HepG2 (cell line): ENCODE results near the gene KLF13. TPM values are rescaled to one million over a fixed set of nuclear protein-coding genes. Genes with fewer than 3 reads are reported as not detected.

ENCODE experiments used
- ATAC-seq: fragments of 200-7000 bp; cut with Tn5 transposase; 3 replicates; pipeline ENCODE4 v1.9.1; 2020; ENCODE audit warnings: mild to moderate bottlenecking, moderate library complexity
- BruUV-seq: library from RNA; stranded (reverse); fragments of 400-500 nt; replicated peaks from 2 replicates; lab custom pipeline; 2021; lab: Mats Ljungman, UMichigan
- CTCF ChIA-PET: fragments of 300-600 bp; formaldehyde crosslinking; extraction: SDS; loops from one replicate; lab custom pipeline; 2021; ENCODE audit warnings: low total read pairs, inconsistent platforms, low intra/inter-chr PET ratio; lab: Yijun Ruan, JAX
- POLR2A ChIA-PET: fragments of 350-600 bp; sonication (Branson Sonifier 250); formaldehyde crosslinking; loops from one replicate; lab custom pipeline; 2020; ENCODE audit warnings: antibody characterized with exemption, inconsistent platforms; lab: Yijun Ruan, JAX
- DNase-seq: peaks from one replicate; pipeline ENCODE4 v3.0.0-alpha.2; 2015; ENCODE audit warnings: low spot score
- FAIRE-seq: peaks from 3 replicates; lab custom pipeline; 2011; peaks lifted over from hg19 to GRCh38; lab: Jason Lieb, UNC
- H2AFZ ChIP-seq: one replicate; pipeline ENCODE4 v1.6.1; 2011; ENCODE audit warnings: low read length, inconsistent platforms
- H3K27ac ChIP-seq: fragments of 300-600 bp; 3 replicates; pipeline ENCODE4 v1.8.0; 2011; ENCODE audit warnings: mixed run types, mild to moderate bottlenecking, mixed read lengths, low read length, inconsistent platforms; ENCODE audit not compliant: insufficient read depth; ENCODE audit errors: extremely low read length
- H3K27me3 ChIP-seq, 2 experiments: fragments of 200-600 bp in 1 of 2; 2 replicates in 1 of 2; 3 replicates in 1 of 2; pipeline versions ENCODE4 v1.6.0 to v1.8.0; 2011; ENCODE audit warnings: low read length in 2 of 2, mild to moderate bottlenecking in 2 of 2, moderate library complexity in 2 of 2, inconsistent platforms in 1 of 2; ENCODE audit not compliant: insufficient read depth in 2 of 2, control insufficient read depth in 1 of 2
- H3K36me3 ChIP-seq, 2 experiments: fragments of 200-600 bp in 1 of 2; replicated peaks in 1 of 2; 2 replicates in 1 of 2; 3 replicates in 1 of 2; pipeline versions ENCODE4 v1.5.1 to v1.8.0; 2011; ENCODE audit warnings: low read length in 2 of 2, inconsistent platforms in 1 of 2; ENCODE audit not compliant: insufficient read depth in 2 of 2, control insufficient read depth in 1 of 2
- H3K4me1 ChIP-seq: 2 replicates; pipeline ENCODE4 v1.5.1; 2012; ENCODE audit warnings: low read length, inconsistent platforms; ENCODE audit not compliant: insufficient read depth
- H3K4me2 ChIP-seq: 2 replicates; pipeline ENCODE4 v1.6.0; 2011; ENCODE audit warnings: low read depth, low read length, inconsistent platforms
- H3K4me3 ChIP-seq, 3 experiments: fragments of 200-600 bp in 1 of 3; sonication (generic), shearing (Covaris generic) in 1 of 3; replicated peaks in 1 of 3; 2 replicates each; pipeline ENCODE4 v1.5.1; 2011 to 2016; ENCODE audit warnings: low read length in 3 of 3, inconsistent platforms in 2 of 3, low read depth in 2 of 3, mild to moderate bottlenecking in 2 of 3, control low read depth in 1 of 3, mixed read lengths in 1 of 3; ENCODE audit not compliant: insufficient read depth in 1 of 3
- H3K79me2 ChIP-seq: one replicate; pipeline ENCODE4 v1.6.1; 2011; ENCODE audit warnings: low read length, inconsistent platforms; ENCODE audit not compliant: insufficient read depth
- H3K9ac ChIP-seq: 2 replicates; pipeline ENCODE4 v1.6.0; 2011; ENCODE audit warnings: mild to moderate bottlenecking, low read depth, low read length, inconsistent platforms; ENCODE audit not compliant: insufficient read depth
- H3K9me3 ChIP-seq: 2 replicates; pipeline ENCODE4 v1.5.1; 2012; ENCODE audit warnings: mild to moderate bottlenecking, low read length
- H4K20me1 ChIP-seq: 2 replicates; pipeline ENCODE4 v1.6.0; 2011; ENCODE audit warnings: inconsistent platforms, mild to moderate bottlenecking, low read length, moderate library complexity; ENCODE audit not compliant: insufficient read depth
- FOXP1 ChIP-seq, 2 experiments: fragments of 450-650 bp in 1 of 2; IDR thresholded peaks; 2 replicates each; pipeline ENCODE4 v1.6.1; 2017 to 2018; ENCODE audit warnings: antibody characterized with exemption in 1 of 2
- HDAC6 ChIP-seq: fragments of 200-600 bp; sonication (generic); IDR thresholded peaks from 2 replicates; pipeline ENCODE4 v1.7.0; 2017; ENCODE audit warnings: mild to moderate bottlenecking, antibody characterized with exemption, low read length, low read depth
- NFKBIZ ChIP-seq: IDR thresholded peaks from 2 replicates; pipeline ENCODE4 v1.6.1; 2018; ENCODE audit warnings: missing genetic modification reagents, missing compliant biosample characterization
- TAF1 ChIP-seq: sonication (generic); formaldehyde crosslinking; IDR thresholded peaks from 2 replicates; pipeline ENCODE4 v1.4.0; 2020; ENCODE audit warnings: missing genetic modification reagents
- ZNF136 ChIP-seq: sonication (generic); formaldehyde crosslinking; IDR thresholded peaks from 2 replicates; pipeline ENCODE4 v1.8.1; 2022; ENCODE audit warnings: low read depth, mild to moderate bottlenecking, moderate library complexity, missing genetic modification reagents
- ZNF160 ChIP-seq: sonication (generic); formaldehyde crosslinking; IDR thresholded peaks from 2 replicates; pipeline ENCODE4 v1.8.0; 2022; ENCODE audit warnings: mild to moderate bottlenecking, inconsistent platforms, missing genetic modification reagents
- ZNF660 ChIP-seq: sonication (generic); formaldehyde crosslinking; IDR thresholded peaks from 2 replicates; pipeline ENCODE4 v1.5.1; 2020; ENCODE audit warnings: mild to moderate bottlenecking, low read depth, missing genetic modification reagents, borderline replicate concordance
- ZNF720 ChIP-seq: sonication (generic); formaldehyde crosslinking; IDR thresholded peaks from 2 replicates; pipeline ENCODE4 v1.4.0; 2020; ENCODE audit warnings: missing genetic modification reagents
- WGBS: methylation state at CpG from one replicate; pipeline ENCODE4 v1.1.6; 2017; ENCODE audit warnings: low lambda C conversion rate; 5-methylcytosine and 5-hydroxymethylcytosine counted together
- in situ Hi-C: cut with HindIII; loops from 2 replicates; pipeline ENCODE4 v1.10.0; 2017; ENCODE audit warnings: low pct_unique_long_range_greater_than_20kb; ENCODE audit not compliant: extremely low pct_ligation_motif_present
- intact Hi-C: fragments of 100-400 bp; cut with micrococcal nuclease; formaldehyde crosslinking; loops from one replicate; pipeline ENCODE4 v1.10.0; 2022; ENCODE audit not compliant: unreplicated experiment
- polyA plus RNA-seq, 8 experiments: library from polyadenylated mRNA; depleted of rRNA in 3 of 8; stranded (reverse) in 7 of 8; unstranded in 1 of 8; fragments of >200 nt; fragmentation: Illumina TruSeq in 4 of 8; extraction: Trizol in 4 of 8; gene quantifications; 2 replicates each; pipeline versions ENCODE4 v1.2.1 to v1.2.3, GENCODE V29; 2011 to 2016; ENCODE audit warnings: low read depth in 4 of 8, missing spikeins in 1 of 8, mixed read lengths in 1 of 8; ENCODE audit not compliant: insufficient read depth in 1 of 8
- total RNA-seq, 5 experiments: library from RNA; depleted of rRNA; stranded (reverse); fragments of >200 nt; fragmentation: Illumina TruSeq; extraction: Trizol; gene quantifications; 2 replicates each; pipeline ENCODE4 v1.2.3, GENCODE V29; 2016; ENCODE audit warnings: low read depth in 1 of 5
- TF ChIP-seq, protein P1 (sequence below): IDR thresholded peaks from 2 replicates; pipeline ENCODE4 v1.6.1; 2016; ENCODE audit warnings: low read depth, borderline replicate concordance
- TF ChIP-seq, protein P2 (sequence below): sonication (generic); formaldehyde crosslinking; IDR thresholded peaks from 2 replicates; pipeline ENCODE4 v1.8.0; 2022; ENCODE audit warnings: mild to moderate bottlenecking, missing genetic modification reagents, moderate library complexity

KLF13 gene
- total and polyA plus RNA-seq, 2 of the 13 experiments (the other 11 are each of a cell fraction or from before 2014, with no cell fraction given): 16.8 to 25.1 TPM

DNA sequence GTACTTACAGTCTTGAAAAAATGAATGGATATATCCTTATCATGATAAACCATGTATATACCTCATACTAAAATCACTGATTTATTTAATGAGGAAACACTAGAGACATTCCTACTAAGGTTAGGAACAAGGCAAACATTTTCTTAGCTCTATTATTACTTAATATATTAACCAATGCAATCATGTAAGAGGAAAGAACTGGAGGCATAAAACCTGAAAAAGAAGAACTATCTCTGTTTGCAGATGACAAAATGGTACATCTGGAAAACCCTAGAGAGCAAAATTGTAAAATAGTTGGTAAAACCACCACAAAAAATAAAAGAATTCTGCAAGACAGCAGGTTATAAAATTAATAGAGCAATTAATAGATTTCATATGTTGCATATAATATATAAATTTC is 81.2 kb downstream of the KLF13 start:
- Histone ChIP-seq H3K9ac (no peak overlapping the region), H3K27ac (no peak overlapping the region), H4K20me1 (no peaks in the 10 kb centered on the region), H3K36me3 (no peaks in the 10 kb centered on the region), H3K9me3 (peaks cover 11% of the 10 kb centered on the region; the same call in 1 of the 2 replicates), H3K79me2 (no peaks in the 10 kb centered on the region), H3K27me3 (peaks cover 0 to 22% of the 10 kb centered on the region in 2 experiments; a peak in 3 of 5 replicates), H2AFZ (no peak overlapping the region), H3K4me3 (no peak overlapping the region), H3K4me1 (peaks cover 26% of the 10 kb centered on the region), H3K4me2 (no peak overlapping the region)
- ChIA-PET POLR2A (no interaction called here), CTCF (no interaction called here)
- in situ Hi-C loops: no loop called here
- DNase-seq (no peak), ATAC-seq (no peak), FAIRE-seq (no peak)
- no TSS peak for BruUV-seq
- intact Hi-C loops: no loop called here
- no peak for TF ChIP-seq ZNF136 (CRISPR knock-in tag)
- no peak for TF ChIP-seq ZNF660 (CRISPR knock-in tag)
- TF ChIP-seq HDAC6: no peak
- TF ChIP-seq FOXP1 (IDR thresholded peaks at IDR 0.05): no peak
- TF ChIP-seq FOXP1 (CRISPR knock-in tag; IDR thresholded peaks at IDR 0.05): no peak
- no peak for TF ChIP-seq TAF1

DNA sequence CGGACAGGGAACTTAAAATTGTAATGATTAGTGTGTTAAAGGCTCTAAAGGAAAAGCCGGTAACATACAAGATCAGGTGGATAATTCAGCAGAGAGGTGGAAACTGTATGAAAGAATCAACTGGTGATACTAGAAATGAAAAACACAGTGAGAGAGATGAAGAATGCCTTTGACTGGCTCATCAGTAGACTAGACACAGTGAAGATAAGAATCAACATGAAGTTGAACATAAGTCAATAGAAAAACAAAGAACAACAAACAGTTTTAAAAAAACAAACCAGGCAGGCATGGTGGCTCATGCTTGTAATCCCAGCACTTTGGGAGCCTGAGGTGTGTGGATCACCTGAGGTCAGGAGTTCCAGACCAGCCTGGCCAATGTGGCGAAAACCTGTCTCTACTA is 82.1 kb downstream of the KLF13 start:
- Histone ChIP-seq H3K27me3 (peaks cover 0 to 14% of the 10 kb centered on the region in 2 experiments; a peak in 2 of 5 replicates), H3K4me2 (no peak overlapping the region), H3K27ac (no peak overlapping the region), H3K79me2 (no peaks in the 10 kb centered on the region), H3K36me3 (no peaks in the 10 kb centered on the region), H3K9me3 (peaks cover 11% of the 10 kb centered on the region; the same call in 1 of the 2 replicates), H2AFZ (no peak overlapping the region), H3K4me1 (peaks cover 22% of the 10 kb centered on the region), H4K20me1 (no peaks in the 10 kb centered on the region), H3K9ac (no peak overlapping the region), H3K4me3 (no peak overlapping the region)
- FAIRE-seq (no peak), DNase-seq (no peak), ATAC-seq (no peak)
- intact Hi-C loops: no loop called here
- BruUV-seq: no TSS peak
- POLR2A ChIA-PET: no interaction called here
- TF ChIP-seq, protein P1, sequence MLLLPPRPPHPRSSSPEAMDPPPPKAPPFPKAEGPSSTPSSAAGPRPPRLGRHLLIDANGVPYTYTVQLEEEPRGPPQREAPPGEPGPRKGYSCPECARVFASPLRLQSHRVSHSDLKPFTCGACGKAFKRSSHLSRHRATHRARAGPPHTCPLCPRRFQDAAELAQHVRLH (CRISPR knock-in tag): no peak
- TF ChIP-seq NFKBIZ (CRISPR knock-in tag) (no peak), ZNF720 (CRISPR knock-in tag) (no peak), ZNF160 (CRISPR knock-in tag) (peak; percentile 98)
- TF ChIP-seq, protein P2, sequence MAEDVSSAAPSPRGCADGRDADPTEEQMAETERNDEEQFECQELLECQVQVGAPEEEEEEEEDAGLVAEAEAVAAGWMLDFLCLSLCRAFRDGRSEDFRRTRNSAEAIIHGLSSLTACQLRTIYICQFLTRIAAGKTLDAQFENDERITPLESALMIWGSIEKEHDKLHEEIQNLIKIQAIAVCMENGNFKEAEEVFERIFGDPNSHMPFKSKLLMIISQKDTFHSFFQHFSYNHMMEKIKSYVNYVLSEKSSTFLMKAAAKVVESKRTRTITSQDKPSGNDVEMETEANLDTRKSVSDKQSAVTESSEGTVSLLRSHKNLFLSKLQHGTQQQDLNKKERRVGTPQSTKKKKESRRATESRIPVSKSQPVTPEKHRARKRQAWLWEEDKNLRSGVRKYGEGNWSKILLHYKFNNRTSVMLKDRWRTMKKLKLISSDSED (CRISPR knock-in tag): no peak
- CTCF ChIA-PET: no interaction called here
- in situ Hi-C loops: no loop called here
- 56% methylated on average over 3 of the region's 3 CpGs for WGBS
